ENCODE data around the gene PTPRD.

- TF ChIP-seq EZH2 (IDR thresholded peaks at IDR 0.05) = no peak
- TF ChIP-seq POLR2AphosphoS5 (IDR thresholded peaks at IDR 0.05; ENCODE audit: borderline replicate concordance, low read depth, low read length) = no peak
Measured at GRCh38 chr9:8815219-8815618, 1797.6 kb downstream of the PTPRD start.
